NCI-H128 (cell line): ENCODE results near the gene PLA1A.

ENCODE experiments used
- DNase-seq: peaks from one replicate; lab custom pipeline; 2025; ENCODE audit not compliant: unreplicated experiment; lab: John Stamatoyannopoulos, UW

The PLA1A gene

GRCh38 chr3:119608405-119609000 is 10.8 kb downstream of the PLA1A start:
- DNase-seq: no peak

- no peak for DNase-seq
Measured at GRCh38 chr3:119609301-119609700, 11.6 kb downstream of the PLA1A start.

GRCh38 chr3:119611664-119612063 is 14.0 kb downstream of the PLA1A start:
- DNase-seq: no peak

GRCh38 chr3:119613201-119613600 is 15.5 kb downstream of the PLA1A start:
- DNase-seq: no peak

GRCh38 chr3:119613872-119614271 is 16.2 kb downstream of the PLA1A start:
- no peak for DNase-seq

GRCh38 chr3:119616056-119616455 is 18.4 kb downstream of the PLA1A start:
- DNase-seq: no peak

- no peak for DNase-seq
Measured at GRCh38 chr3:119619094-119619493, 21.4 kb downstream of the PLA1A start.

GRCh38 chr3:119620899-119621298 is 23.2 kb downstream of the PLA1A start:
- DNase-seq: no peak

GRCh38 chr3:119624002-119624720 is 26.5 kb downstream of the PLA1A start:
- DNase-seq: no peak

- DNase-seq: no peak
Measured at GRCh38 chr3:119625451-119626153, 27.9 kb downstream of the PLA1A start.

- DNase-seq: no peak
Measured at GRCh38 chr3:119626196-119626595, 28.5 kb downstream of the PLA1A start.

GRCh38 chr3:119627461-119627860 is 29.8 kb downstream of the PLA1A start:
- DNase-seq: no peak

- no peak for DNase-seq
Measured at GRCh38 chr3:119628390-119628789, 30.7 kb downstream of the PLA1A start.

GRCh38 chr3:119628816-119629445 is 31.2 kb downstream of the PLA1A start:
- no peak for DNase-seq

GRCh38 chr3:119630128-119630879 is 32.6 kb downstream of the PLA1A start:
- no peak for DNase-seq

- DNase-seq: no peak
Measured at GRCh38 chr3:119630880-119631329, 33.2 kb downstream of the PLA1A start.

GRCh38 chr3:119631516-119631915 is 33.8 kb downstream of the PLA1A start:
- no peak for DNase-seq

GRCh38 chr3:119632216-119632615 is 34.5 kb downstream of the PLA1A start:
- DNase-seq: no peak

- DNase-seq: no peak
Measured at GRCh38 chr3:119632829-119633228, 35.1 kb downstream of the PLA1A start.

GRCh38 chr3:119635719-119636118 is 38.0 kb downstream of the PLA1A start:
- no peak for DNase-seq

- DNase-seq: no peak
Measured at GRCh38 chr3:119636249-119636648, 38.6 kb downstream of the PLA1A start.
